Renal cortical epithelial cell (primary cell): ENCODE data around the gene PRKG1. TPM values are rescaled to one million over a fixed set of nuclear protein-coding genes. Genes with fewer than 3 reads are reported as not detected.
"Not testable (repeated sequence)": the region's sequence is repeated elsewhere in the genome, so short reads cannot be mapped to it uniquely, and the experiment has no call there.

Experiments
- DNase-seq: peaks from one replicate; pipeline ENCODE4 v3.0.0-alpha.2; 2011; ENCODE audit warnings: low read depth
- total RNA-seq: library from RNA; depleted of rRNA; stranded (reverse); fragments of >200 nt; gene quantifications from 2 replicates; pipeline ENCODE4 v1.2.3, GENCODE V29; 2014

Gene PRKG1
- total RNA-seq, 1 donor from 2014 or later: 2.3 TPM

GRCh38 chr10:52004342-52004949 is 930.2 kb downstream of the PRKG1 start:
- DNase-seq: peak; percentile 33

GRCh38 chr10:52007091-52007490 is 932.8 kb downstream of the PRKG1 start:
- no peak for DNase-seq

GRCh38 chr10:52011118-52011517 is 936.8 kb downstream of the PRKG1 start:
- DNase-seq: no peak

- DNase-seq: no peak
These were observed 944.8 kb downstream of the PRKG1 start for GRCh38 chr10:52019077-52019555.

- no peak for DNase-seq
These were observed 945.4 kb downstream of the PRKG1 start for GRCh38 chr10:52019656-52020055.

- no peak for DNase-seq
These were observed 945.9 kb downstream of the PRKG1 start for GRCh38 chr10:52020173-52020572.

GRCh38 chr10:52020702-52021101 is 946.4 kb downstream of the PRKG1 start:
- no peak for DNase-seq

DNA sequence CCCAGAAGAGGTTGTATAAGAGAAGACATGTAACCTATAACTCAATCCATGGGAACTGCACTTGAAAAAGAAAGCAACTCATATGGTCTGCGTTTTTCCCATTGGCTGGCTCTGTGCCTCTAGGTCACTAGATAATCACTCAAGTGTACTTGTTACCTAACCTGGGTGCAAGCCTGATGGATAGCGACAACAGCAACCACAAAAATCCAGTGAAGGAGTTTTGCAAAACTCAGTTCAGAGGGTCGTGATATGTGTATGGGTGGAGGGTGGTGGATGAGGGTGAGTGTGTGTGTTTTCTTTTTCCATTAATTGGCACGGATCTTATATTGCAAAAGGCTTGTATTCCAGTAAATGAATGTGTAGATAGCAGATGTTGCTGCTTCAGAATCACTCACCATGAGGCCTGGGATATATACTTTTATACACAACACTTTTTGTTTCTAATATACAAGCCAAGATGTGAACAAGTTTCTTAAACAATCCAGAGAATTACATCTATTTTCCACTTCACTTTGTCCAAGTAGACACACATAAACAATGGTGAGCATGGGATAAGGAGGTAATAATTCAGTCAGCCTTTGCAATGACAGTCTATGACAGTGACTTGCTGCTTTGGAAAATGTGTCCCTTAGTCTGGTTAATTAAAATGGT is 952.9 kb downstream of the PRKG1 start:
- no peak for DNase-seq

DNA sequence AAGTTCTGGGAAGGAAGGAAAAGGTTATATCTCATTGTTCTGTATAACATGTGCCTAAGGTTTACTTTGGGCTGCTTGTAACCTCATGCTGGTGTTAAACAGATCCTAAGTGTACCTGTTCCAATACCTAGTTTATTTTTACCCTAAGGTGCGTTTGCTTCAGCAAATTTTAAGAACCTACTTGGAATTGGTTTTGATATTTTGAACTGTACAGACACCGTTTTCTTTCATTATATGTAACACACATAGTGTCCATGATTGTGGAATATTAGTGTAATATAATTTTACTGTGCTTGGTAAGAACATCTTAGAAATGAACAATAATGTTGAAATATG is 954.2 kb downstream of the PRKG1 start:
- no peak for DNase-seq

DNA sequence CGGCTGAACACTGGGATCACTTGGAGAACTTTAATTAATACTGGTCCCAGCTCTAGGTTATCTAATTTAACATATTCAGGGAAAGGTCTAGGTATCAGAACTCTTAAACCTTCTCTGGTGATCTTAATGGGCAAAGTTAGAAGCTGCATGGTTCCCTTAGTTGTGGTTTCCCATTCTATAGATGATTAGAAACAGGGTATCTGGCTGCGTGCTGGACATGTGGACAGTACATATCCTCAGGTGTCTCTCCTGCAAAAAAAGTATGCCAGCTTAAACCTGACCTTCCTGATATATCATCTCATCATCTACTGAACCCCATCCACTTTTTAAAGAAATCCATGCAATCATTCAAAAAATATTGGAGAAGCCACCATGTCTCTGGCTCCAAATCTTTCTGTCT is 955.3 kb downstream of the PRKG1 start:
- DNase-seq: no peak

- peak; percentile 34 for DNase-seq
These were observed 955.9 kb downstream of the PRKG1 start for GRCh38 chr10:52030051-52030790.

DNA sequence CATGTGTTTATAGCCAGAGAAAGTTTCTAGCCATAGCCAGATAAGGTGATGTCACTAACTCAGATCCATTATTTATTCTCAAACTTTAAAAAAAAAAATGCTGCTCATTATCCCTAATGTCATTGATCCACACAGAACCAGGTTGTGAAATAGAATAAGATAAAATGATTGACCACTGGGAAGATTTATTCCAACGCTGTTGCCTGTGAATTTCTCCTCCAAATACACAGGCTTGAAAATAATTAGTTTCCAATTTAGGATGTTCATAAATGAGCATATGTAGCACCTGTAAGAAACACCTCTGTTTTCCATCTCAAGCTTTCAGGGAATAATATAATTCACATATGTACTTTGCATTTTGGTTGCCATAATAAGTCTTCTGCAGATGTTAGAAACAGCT is 956.7 kb downstream of the PRKG1 start:
- no peak for DNase-seq

DNA sequence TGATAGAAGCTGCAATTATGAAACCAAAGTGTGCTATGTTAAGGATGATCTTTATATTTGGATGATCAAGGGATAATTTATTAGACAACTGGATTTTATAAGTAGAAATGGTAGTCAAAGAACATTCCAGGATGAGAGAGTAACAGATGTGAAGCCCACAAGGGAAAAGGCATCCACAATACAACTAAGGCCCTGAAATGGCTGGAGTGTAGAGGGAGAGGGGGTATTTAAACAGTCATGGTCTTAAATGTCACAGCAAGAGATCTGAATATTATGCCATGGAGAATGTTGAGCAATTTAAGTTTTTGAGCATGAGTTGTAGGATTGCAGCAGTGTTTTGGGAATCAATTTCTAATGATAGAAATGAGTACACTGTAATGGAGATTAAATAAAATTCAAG is 957.5 kb downstream of the PRKG1 start:
- no peak for DNase-seq

GRCh38 chr10:52032681-52033629 is 958.7 kb downstream of the PRKG1 start:
- DNase-seq: no peak

DNA sequence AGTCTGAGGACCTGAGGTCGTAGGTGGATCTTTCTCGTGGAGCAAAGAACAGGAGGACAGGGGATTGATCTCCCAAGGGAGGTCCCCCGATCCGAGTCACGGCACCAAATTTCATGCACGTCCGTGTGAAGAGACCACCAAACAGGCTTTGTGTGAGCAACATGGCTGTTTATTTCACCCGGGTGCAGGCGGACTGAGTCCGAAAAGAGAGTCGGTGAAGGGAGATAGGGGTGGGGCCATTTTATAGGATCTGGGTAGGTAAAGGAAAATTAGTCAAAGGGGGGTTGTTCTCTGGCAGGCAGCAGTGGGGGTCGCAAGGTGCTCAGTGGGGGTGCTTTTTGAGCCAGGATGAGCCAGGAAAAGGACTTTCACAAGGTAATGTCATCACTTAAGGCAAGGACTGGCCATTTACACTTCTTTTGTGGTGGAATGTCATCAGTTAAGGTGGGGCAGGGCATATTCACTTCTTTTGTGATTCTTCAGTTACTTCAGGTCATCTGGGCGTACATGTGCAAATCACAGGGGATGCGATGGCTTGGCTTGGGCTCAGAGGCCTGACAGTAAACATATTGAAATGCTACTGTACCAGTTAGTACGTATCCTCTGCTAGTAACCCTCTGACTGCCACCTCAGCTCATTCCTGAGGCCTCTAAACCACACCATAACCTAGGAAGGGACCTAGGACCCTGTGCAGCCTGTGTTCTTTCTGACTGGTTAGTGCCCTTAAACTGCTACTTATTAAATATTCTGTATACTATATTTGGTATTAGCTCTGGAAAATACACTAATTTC is 964.9 kb downstream of the PRKG1 start:
- not testable (repeated sequence) for DNase-seq

DNA sequence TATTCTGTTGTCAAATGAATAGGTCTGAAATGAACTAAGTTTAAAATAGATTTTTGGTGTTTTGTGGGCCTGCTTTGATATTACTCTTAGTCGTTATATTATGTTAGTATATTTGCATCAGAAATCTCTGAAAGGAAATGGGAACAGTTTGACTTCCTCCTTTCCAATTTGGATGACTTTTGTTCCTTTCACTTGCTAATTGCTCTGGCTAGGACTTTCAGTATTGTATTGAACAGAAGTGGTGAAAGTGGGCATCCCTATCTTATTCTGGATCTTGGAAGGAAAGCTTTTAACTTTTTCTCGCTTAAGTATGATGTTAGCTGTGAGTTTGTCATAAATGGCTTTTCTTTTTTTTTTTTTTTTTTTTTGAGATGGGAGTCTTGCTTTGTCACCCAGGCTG is 966.2 kb downstream of the PRKG1 start:
- no peak for DNase-seq

- DNase-seq: no peak
These were observed 969.5 kb downstream of the PRKG1 start for GRCh38 chr10:52043811-52044210.

GRCh38 chr10:52048051-52048450 is 973.8 kb downstream of the PRKG1 start:
- DNase-seq: no peak

DNA sequence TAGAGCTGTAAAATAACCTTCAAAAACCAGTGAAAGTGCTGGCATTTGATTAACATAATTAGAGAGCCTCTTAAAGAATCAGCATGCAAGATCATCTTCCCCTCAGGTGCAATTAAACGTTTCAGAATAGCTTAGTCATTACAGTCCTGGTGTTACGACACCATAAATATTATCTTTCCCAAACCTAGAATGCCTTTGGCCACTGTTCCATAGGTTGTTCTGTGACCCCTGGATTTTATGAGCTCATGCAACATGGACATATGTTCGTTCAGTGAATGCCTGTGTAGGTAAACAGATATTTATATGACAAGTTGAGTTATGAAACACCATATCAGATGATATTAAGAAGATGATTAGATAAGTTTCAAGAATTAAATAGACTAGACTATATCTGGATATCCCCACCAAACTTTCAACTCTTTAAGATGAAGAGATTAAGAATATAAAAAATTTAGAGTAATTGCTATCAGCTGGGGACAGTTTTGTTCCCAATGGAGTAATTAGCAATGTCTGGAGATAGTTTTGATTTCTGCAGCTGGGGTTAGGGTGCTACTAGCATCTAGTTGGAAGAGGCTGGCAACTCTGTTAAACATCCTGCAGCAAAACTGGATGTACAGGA is 976.3 kb downstream of the PRKG1 start:
- DNase-seq: no peak

GRCh38 chr10:52053497-52053896 is 979.2 kb downstream of the PRKG1 start:
- no peak for DNase-seq

- peak; percentile 44 for DNase-seq
These were observed 982.0 kb downstream of the PRKG1 start for GRCh38 chr10:52056291-52056690.
